Ascending aorta (tissue), 2 donors: ENCODE results near the gene SHROOM2. TPM values are rescaled to one million over a fixed set of nuclear protein-coding genes. Genes with fewer than 3 reads are reported as not detected.

Experiments used
- DNase-seq, 2 donors: peaks; one replicate each; pipeline ENCODE4 v3.0.0-alpha.2; 2019; ENCODE audit warnings: low spot score in 2 of 2
- H3K27ac ChIP-seq, 2 donors: fragments of 200-600 bp; sonication (generic); one replicate each; pipeline ENCODE4 v1.5.1; 2016 to 2017; ENCODE audit warnings: mild to moderate bottlenecking in 1 of 2
- H3K27me3 ChIP-seq: fragments of 200-600 bp; sonication (generic); one replicate; pipeline ENCODE4 v1.5.1; 2017
- H3K36me3 ChIP-seq, 2 donors: fragments of 200-600 bp; sonication (generic); one replicate each; pipeline ENCODE4 v1.5.1; 2016
- H3K4me1 ChIP-seq, 2 donors: fragments of 200-600 bp; sonication (generic); one replicate each; pipeline ENCODE4 v1.5.1; 2016 to 2017; ENCODE audit warnings: mild to moderate bottlenecking in 1 of 2
- H3K4me3 ChIP-seq, 2 donors: fragments of 200-600 bp; sonication (generic); one replicate each; pipeline ENCODE4 v1.5.1; 2016 to 2017; ENCODE audit warnings: mild to moderate bottlenecking in 1 of 2
- H3K9me3 ChIP-seq, 2 donors: fragments of 200-600 bp; sonication (generic); one replicate each; pipeline ENCODE4 v1.5.1; 2016
- CTCF ChIP-seq, 3 experiments: fragments of 200-600 bp in 2 of 3; fragments of 450-650 bp in 1 of 3; sonication (generic) in 2 of 3; IDR thresholded peaks; one replicate each; pipeline ENCODE4 v1.5.1; 2016 to 2019; ENCODE audit warnings: antibody characterized with exemption in 3 of 3, mild to moderate bottlenecking in 1 of 3, moderate library complexity in 1 of 3
- intact Hi-C: fragments of 100-400 bp; cut with DNase I; formaldehyde crosslinking; loops from one replicate; pipeline ENCODE4 v1.15.1; 2023
- total RNA-seq: library from RNA; depleted of rRNA; stranded (reverse); fragments of >200 nt; gene quantifications from one replicate; pipeline ENCODE4 v1.1.0, GENCODE V29; 2016

SHROOM2 gene
- total RNA-seq, 1 donor from 2014 or later, result 7.5 TPM

DNA sequence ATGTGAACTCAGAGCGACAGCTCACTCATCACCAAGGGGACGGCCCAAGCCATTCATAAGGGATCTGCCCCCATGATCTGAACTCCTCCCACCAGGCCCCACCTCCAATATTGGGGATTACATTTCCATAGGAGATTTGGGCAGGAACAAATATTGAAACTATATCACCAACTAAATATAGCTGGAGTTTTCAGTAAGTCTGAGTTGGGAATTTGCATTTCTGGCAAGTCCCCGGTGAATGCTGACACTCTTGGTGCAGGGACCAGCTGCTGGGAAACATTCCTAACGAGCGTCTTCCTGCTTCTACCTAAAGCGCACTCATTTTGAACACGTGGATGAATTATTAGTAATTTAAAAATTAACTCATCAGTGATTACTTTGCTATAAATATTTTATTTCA, 194.2 kb downstream of the SHROOM2 start:
- Histone ChIP-seq H3K9me3 (no peaks in the 10 kb centered on the region), H3K4me3 (no peak overlapping the region), H3K4me1 (no peaks in the 10 kb centered on the region), H3K36me3 (no peaks in the 10 kb centered on the region), H3K27me3 (no peaks in the 10 kb centered on the region), H3K27ac (no peak overlapping the region)
- no peak for DNase-seq
- TF ChIP-seq CTCF (IDR thresholded peaks at IDR 0.05), result no peak
- intact Hi-C loops, result no loop called here

GRCh38 chrX:9980927-9981326, 194.7 kb downstream of the SHROOM2 start:
- H3K27ac ChIP-seq, result no peak overlapping the region
- H3K36me3 ChIP-seq, result no peaks in the 10 kb centered on the region
- no peaks in the 10 kb centered on the region for H3K9me3 ChIP-seq
- no peak overlapping the region for H3K4me3 ChIP-seq
- TF ChIP-seq CTCF (IDR thresholded peaks at IDR 0.05), result no peak
- H3K27me3 ChIP-seq, result no peaks in the 10 kb centered on the region
- intact Hi-C loops, result no loop called here
- no peaks in the 10 kb centered on the region for H3K4me1 ChIP-seq
- no peak for DNase-seq

- intact Hi-C loops, result no loop called here
- DNase-seq, result no peak
- Histone ChIP-seq H3K4me3 (no peak overlapping the region), H3K27me3 (no peaks in the 10 kb centered on the region), H3K4me1 (no peaks in the 10 kb centered on the region), H3K36me3 (no peaks in the 10 kb centered on the region), H3K9me3 (no peaks in the 10 kb centered on the region), H3K27ac (no peak overlapping the region)
- TF ChIP-seq CTCF (IDR thresholded peaks at IDR 0.05), result no peak
These were observed 197.2 kb downstream of the SHROOM2 start for GRCh38 chrX:9983441-9983840.

DNA sequence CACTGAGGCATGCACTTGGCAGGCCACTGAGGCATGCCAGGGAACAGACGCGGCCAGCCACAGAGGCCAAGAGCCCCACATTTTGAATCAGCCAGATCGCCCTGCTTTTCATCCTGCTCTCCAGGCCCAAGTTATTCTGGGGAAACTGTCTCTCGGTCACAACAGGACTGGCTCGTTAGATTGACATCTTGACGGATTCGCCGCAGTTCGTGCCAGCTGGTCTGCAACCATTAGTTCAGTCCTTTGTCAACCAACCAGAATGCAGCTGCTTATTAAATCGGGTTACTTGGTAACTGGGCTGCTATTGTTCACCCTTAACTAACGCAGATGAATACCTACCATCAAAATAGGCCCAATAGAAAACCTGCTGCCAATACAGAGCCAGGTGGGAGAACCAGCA, 197.6 kb downstream of the SHROOM2 start:
- Histone ChIP-seq H3K9me3 (no peaks in the 10 kb centered on the region), H3K36me3 (no peaks in the 10 kb centered on the region), H3K4me1 (no peaks in the 10 kb centered on the region), H3K27ac (no peak overlapping the region), H3K4me3 (no peak overlapping the region), H3K27me3 (no peaks in the 10 kb centered on the region)
- TF ChIP-seq CTCF (IDR thresholded peaks at IDR 0.05), result no peak
- intact Hi-C loops, result no loop called here
- no peak for DNase-seq

- Histone ChIP-seq H3K4me1 (no peaks in the 10 kb centered on the region), H3K9me3 (no peaks in the 10 kb centered on the region), H3K4me3 (no peak overlapping the region), H3K27me3 (no peaks in the 10 kb centered on the region), H3K36me3 (no peaks in the 10 kb centered on the region), H3K27ac (no peak overlapping the region)
- TF ChIP-seq CTCF (IDR thresholded peaks at IDR 0.05), result peak in 2 of 3 experiments; percentile 9 to 33
- intact Hi-C loops, result no loop called here
- no peak for DNase-seq
These were observed 202.5 kb downstream of the SHROOM2 start for GRCh38 chrX:9988762-9989161.

- H3K36me3 ChIP-seq, result no peaks in the 10 kb centered on the region
- TF ChIP-seq CTCF (IDR thresholded peaks at IDR 0.05), result no peak
- H3K9me3 ChIP-seq, result no peaks in the 10 kb centered on the region
- no peaks in the 10 kb centered on the region for H3K27me3 ChIP-seq
- H3K27ac ChIP-seq, result no peak overlapping the region
- H3K4me3 ChIP-seq, result no peak overlapping the region
- DNase-seq, result no peak
- intact Hi-C loops, result no loop called here
- H3K4me1 ChIP-seq, result no peaks in the 10 kb centered on the region
These were observed 205.8 kb downstream of the SHROOM2 start for GRCh38 chrX:9992061-9992460.
